IMR-90 (cell line): ENCODE results near the gene HIPK3. TPM values are rescaled to one million over a fixed set of nuclear protein-coding genes. Genes with fewer than 3 reads are reported as not detected.

Source experiments
- ATAC-seq: fragments of 200-7000 bp; cut with Tn5 transposase; 2 replicates; pipeline ENCODE4 v1.9.1; 2020; ENCODE audit warnings: low read depth, mild to moderate bottlenecking, moderate library complexity
- BruUV-seq: library from RNA; stranded (reverse); fragments of 400-500 nt; replicated peaks from 2 replicates; lab custom pipeline; 2021; lab: Mats Ljungman, UMichigan
- CTCF ChIA-PET: fragments of 300-600 bp; formaldehyde crosslinking; extraction: SDS; loops from one replicate; lab custom pipeline; 2021; ENCODE audit warnings: antibody characterized with exemption; lab: Yijun Ruan, JAX
- POLR2A ChIA-PET: fragments of 300-600 bp; sonication (Branson Sonifier 250); formaldehyde crosslinking; loops from one replicate; lab custom pipeline; 2022; ENCODE audit warnings: antibody characterized with exemption; ENCODE audit not compliant: unreplicated experiment; lab: Charles Lee
- DNase-seq: peaks from one replicate; pipeline ENCODE4 v3.0.0; 2013
- H2AFZ ChIP-seq: replicated peaks from 2 replicates; pipeline ENCODE3; 2013; ENCODE audit warnings: low read length, mild to moderate bottlenecking; ENCODE audit not compliant: poor library complexity
- H2AK5ac ChIP-seq: 2 replicates; pipeline ENCODE4 v1.6.1; 2013; ENCODE audit warnings: low read depth, low read length, inconsistent platforms
- H2AK9ac ChIP-seq: replicated peaks from 2 replicates; pipeline ENCODE3; 2013; ENCODE audit warnings: mild to moderate bottlenecking, low read depth, low read length, moderate library complexity; ENCODE audit not compliant: poor library complexity
- H2BK120ac ChIP-seq: 2 replicates; pipeline ENCODE4 v1.6.1; 2013; ENCODE audit warnings: low read depth, low read length, inconsistent platforms
- H2BK15ac ChIP-seq: 3 replicates; pipeline ENCODE4 v1.6.1; 2013; ENCODE audit warnings: low read depth, low read length, inconsistent platforms
- H2BK20ac ChIP-seq: 2 replicates; pipeline ENCODE4 v1.6.1; 2013; ENCODE audit warnings: low read depth, mild to moderate bottlenecking, inconsistent platforms, low read length, moderate library complexity
- H2BK5ac ChIP-seq: 2 replicates; pipeline ENCODE4 v1.6.1; 2013; ENCODE audit warnings: mild to moderate bottlenecking, low read depth, low read length, inconsistent platforms; ENCODE audit not compliant: poor library complexity, severe bottlenecking
- H3K14ac ChIP-seq: replicated peaks from 2 replicates; pipeline ENCODE4 v1.6.1; 2013; ENCODE audit warnings: low read depth, low read length, inconsistent platforms
- H3K18ac ChIP-seq: 2 replicates; pipeline ENCODE4 v1.6.1; 2013; ENCODE audit warnings: low read depth, low read length, control low read depth
- H3K23ac ChIP-seq: 2 replicates; pipeline ENCODE4 v1.6.1; 2013; ENCODE audit warnings: low read depth, low read length, inconsistent platforms
- H3K27ac ChIP-seq: 2 replicates; pipeline ENCODE4 v1.5.1; 2013; ENCODE audit warnings: mild to moderate bottlenecking, control low read depth, low read length; ENCODE audit not compliant: insufficient read depth
- H3K27me3 ChIP-seq: 2 replicates; pipeline ENCODE4 v1.6.1; 2013; ENCODE audit warnings: low read length; ENCODE audit not compliant: control insufficient read depth, insufficient read depth
- H3K36me3 ChIP-seq: 2 replicates; pipeline ENCODE4 v1.6.1; 2013; ENCODE audit warnings: low read length, mixed read lengths; ENCODE audit not compliant: control insufficient read depth, insufficient read depth
- H3K4ac ChIP-seq: 2 replicates; pipeline ENCODE4 v1.6.1; 2013; ENCODE audit warnings: low read depth, low read length, inconsistent platforms
- H3K4me1 ChIP-seq: 2 replicates; pipeline ENCODE4 v1.6.1; 2013; ENCODE audit warnings: low read length, mixed read lengths; ENCODE audit not compliant: control insufficient read depth, insufficient read depth
- H3K4me2 ChIP-seq: 2 replicates; pipeline ENCODE4 v1.6.1; 2013; ENCODE audit warnings: low read depth, mild to moderate bottlenecking, control low read depth, low read length, moderate library complexity
- H3K4me3 ChIP-seq: 2 replicates; pipeline ENCODE4 v1.5.1; 2013; ENCODE audit warnings: low read depth, mild to moderate bottlenecking, control low read depth, low read length, moderate library complexity; ENCODE audit not compliant: insufficient read depth
- H3K56ac ChIP-seq: 2 replicates; pipeline ENCODE4 v1.6.1; 2013; ENCODE audit warnings: low read length, inconsistent platforms; ENCODE audit not compliant: insufficient read depth; ENCODE audit errors: extremely low read depth
- H3K79me1 ChIP-seq, 2 experiments: 2 replicates each; pipeline ENCODE4 v1.6.1; 2013; ENCODE audit warnings: low read length in 2 of 2, inconsistent platforms in 1 of 2, low read depth in 1 of 2
- H3K9ac ChIP-seq: 2 replicates; pipeline ENCODE4 v1.6.1; 2013; ENCODE audit warnings: low read depth, low read length, control low read depth
- H3K9me1 ChIP-seq: 2 replicates; pipeline ENCODE4 v1.6.1; 2013; ENCODE audit warnings: low read length, inconsistent platforms; ENCODE audit not compliant: insufficient read depth
- H3K9me3 ChIP-seq: 2 replicates; pipeline ENCODE4 v1.6.1; 2013; ENCODE audit warnings: low read length; ENCODE audit not compliant: control insufficient read depth, insufficient read depth
- H4K20me1 ChIP-seq: 2 replicates; pipeline ENCODE4 v1.6.1; 2013; ENCODE audit warnings: low read length, inconsistent platforms; ENCODE audit not compliant: insufficient read depth
- H4K5ac ChIP-seq: 2 replicates; pipeline ENCODE4 v1.6.1; 2013; ENCODE audit warnings: mild to moderate bottlenecking, low read depth, low read length, control low read depth
- H4K8ac ChIP-seq, 2 experiments: 2 replicates each; pipeline ENCODE4 v1.6.1; 2013; ENCODE audit warnings: low read depth in 2 of 2, low read length in 2 of 2, control low read depth in 1 of 2, inconsistent platforms in 1 of 2
- H4K91ac ChIP-seq: 2 replicates; pipeline ENCODE4 v1.6.1; 2013; ENCODE audit warnings: low read depth, low read length, inconsistent platforms; ENCODE audit not compliant: insufficient read depth
- CEBPB ChIP-seq: IDR thresholded peaks from 2 replicates; pipeline ENCODE4 v1.6.1; 2012; ENCODE audit warnings: low read depth, low read length, improper control_type of control experiment
- CHD1 ChIP-seq: IDR thresholded peaks from 2 replicates; pipeline ENCODE4 v1.6.1; 2012; ENCODE audit warnings: low read depth, low read length, improper control_type of control experiment
- CTCF ChIP-seq: conservative IDR thresholded peaks from 2 replicates; pipeline ENCODE4 v1.5.1; 2012; ENCODE audit warnings: mild to moderate bottlenecking, low read depth, low read length, improper control_type of control experiment
- FOS ChIP-seq: fragments of 150-350 bp; IDR thresholded peaks from 2 replicates; pipeline ENCODE4 v1.6.1; 2016; ENCODE audit warnings: low read depth, low read length
- MXI1 ChIP-seq: IDR thresholded peaks from 2 replicates; pipeline ENCODE4 v1.6.1; 2012; ENCODE audit warnings: low read depth, mild to moderate bottlenecking, low read length, moderate library complexity, borderline replicate concordance
- NFE2L2 ChIP-seq: fragments of 150-350 bp; IDR thresholded peaks from 2 replicates; pipeline ENCODE4 v1.6.1; 2016; ENCODE audit warnings: low read depth, mild to moderate bottlenecking, low read length
- RCOR1 ChIP-seq: IDR thresholded peaks from 2 replicates; pipeline ENCODE4 v1.6.1; 2012; ENCODE audit warnings: mild to moderate bottlenecking, low read length, improper control_type of control experiment; ENCODE audit not compliant: insufficient replicate concordance
- USF2 ChIP-seq: fragments of 150-350 bp; IDR thresholded peaks from 2 replicates; pipeline ENCODE4 v1.6.1; 2017; ENCODE audit warnings: mild to moderate bottlenecking, antibody characterized with exemption, low read length, low read depth
- WGBS, 2 experiments: methylation state at CpG; one replicate each; pipeline versions ENCODE4 v1.1.5 to v1.1.7; 2013; ENCODE audit warnings: missing lambda C conversion rate in 2 of 2; ENCODE audit not compliant: insufficient read length in 1 of 2; ENCODE audit errors: extremely low coverage in 2 of 2; 5-methylcytosine and 5-hydroxymethylcytosine counted together
- dilution Hi-C: fragments of 300-500 bp; cut with HindIII; formaldehyde crosslinking; loops from one replicate; pipeline ENCODE4 v1.14.3; 2018; ENCODE audit warnings: low sequenced_read_pairs; ENCODE audit not compliant: unreplicated experiment
- in situ Hi-C: fragments of 300-500 bp; cut with MboI; formaldehyde crosslinking; loops from 3 replicates; pipeline ENCODE4 v1.14.3; 2019; ENCODE audit warnings: low sequenced_read_pairs, inconsistent platforms, mixed read lengths
- intact Hi-C: fragments of 100-400 bp; cut with micrococcal nuclease; formaldehyde crosslinking; loops from 2 replicates; pipeline ENCODE4 v1.10.0; 2022
- polyA plus RNA-seq, 3 experiments: library from polyadenylated mRNA; depleted of rRNA; stranded (reverse); fragments of >200 nt; gene quantifications; 2 replicates each; pipeline ENCODE4 v1.2.3, GENCODE V29; 2012; ENCODE audit warnings: low replicate concordance in 1 of 3
- total RNA-seq: library from RNA; depleted of rRNA; stranded (reverse); fragments of >200 nt; gene quantifications from 2 replicates; pipeline ENCODE4 v1.2.3, GENCODE V29; 2012

The HIPK3 gene
- total and polyA plus RNA-seq, 2 of the 4 experiments (the other 2 are of a cell fraction): 8.3 to 103 TPM

DNA sequence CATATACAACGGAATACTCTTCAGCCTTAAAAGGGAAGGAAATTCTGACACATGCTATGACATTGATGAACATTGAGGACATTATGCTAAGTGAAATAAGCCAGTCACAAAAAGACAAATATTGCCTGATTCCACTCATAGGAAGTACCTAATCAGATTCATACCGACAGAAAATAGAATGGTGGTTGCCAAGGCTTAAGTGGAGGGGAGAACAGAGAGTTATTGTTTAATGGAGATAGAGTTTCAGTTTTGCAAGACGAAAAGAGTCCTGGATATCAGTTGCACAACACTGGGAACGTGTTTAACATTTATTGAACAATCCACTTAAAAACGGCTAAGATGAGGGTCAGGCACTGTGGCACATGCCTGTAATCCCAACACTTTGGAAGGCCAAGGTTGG lies 45.6 kb upstream of the HIPK3 start:
- Histone ChIP-seq H4K8ac (no peak overlapping the region), H4K5ac (no peak overlapping the region), H3K4me3 (no peak overlapping the region), H4K20me1 (no peaks in the 10 kb centered on the region), H3K9me1 (no peaks in the 10 kb centered on the region; the same call in 1 of the 2 replicates), H2AK5ac (no peak overlapping the region), H2AFZ (peak overlapping the region; percentile 58), H3K18ac (no peak overlapping the region), H3K27ac (no peak overlapping the region), H3K4me2 (no peak overlapping the region), H2AK9ac (no peak overlapping the region), H3K27me3 (no peaks in the 10 kb centered on the region), H3K9ac (no peak overlapping the region), H3K79me1 (no peaks in the 10 kb centered on the region), H3K4me1 (peaks cover 4% of the 10 kb centered on the region; the same call in 1 of the 2 replicates), H3K23ac (no peak overlapping the region), H3K36me3 (no peaks in the 10 kb centered on the region), H2BK5ac (no peak overlapping the region), H2BK20ac (no peak overlapping the region), H3K9me3 (no peaks in the 10 kb centered on the region), H2BK15ac (no peak overlapping the region), H3K4ac (no peak overlapping the region), H3K14ac (no peak overlapping the region), H3K56ac (no peak overlapping the region), H2BK120ac (no peak overlapping the region), H4K91ac (no peak overlapping the region)
- no TSS peak for BruUV-seq
- intact Hi-C loops: no loop called here
- ChIA-PET CTCF (no interaction called here), POLR2A (no interaction called here)
- 70% methylated on average over 3 of the region's 5 CpGs; no CpG with 5 or more reads in 1 of the 2 experiments for WGBS, 2 experiments
- in situ Hi-C loops: no loop called here
- TF ChIP-seq NFE2L2: no peak
- TF ChIP-seq MXI1: no peak
- TF ChIP-seq CHD1: no peak
- no peak for TF ChIP-seq USF2
- no peak for TF ChIP-seq CTCF
- no peak for TF ChIP-seq FOS
- TF ChIP-seq CEBPB: peak; percentile 38; the same call in 1 of the 2 replicates
- no peak for TF ChIP-seq RCOR1
- no peak for ATAC-seq
- DNase-seq: no peak
- dilution Hi-C loops: no loop called here
